Activated naive CD8-positive, alpha-beta T cell treated with anti-CD3 and anti-CD28 coated beads for 36 hours (primary cell): Measurements from ENCODE around the gene IGFN1. TPM values are rescaled to one million over a fixed set of nuclear protein-coding genes. Genes with fewer than 3 reads are reported as not detected.

Source experiments
- DNase-seq: peaks from one replicate; pipeline ENCODE4 v3.0.0; 2021
- H3K27ac Mint-ChIP-seq: one replicate; pipeline ENCODE4 v1.8.0; 2022; ENCODE audit warnings: mild to moderate bottlenecking, moderate library complexity, mixed read lengths
- H3K27me3 Mint-ChIP-seq: one replicate; pipeline ENCODE4 v1.8.0; 2022; ENCODE audit warnings: mild to moderate bottlenecking, mixed read lengths
- H3K36me3 Mint-ChIP-seq: one replicate; pipeline ENCODE4 v1.8.0; 2021; ENCODE audit warnings: mild to moderate bottlenecking, mixed read lengths
- H3K4me1 Mint-ChIP-seq: one replicate; pipeline ENCODE4 v1.8.0; 2021; ENCODE audit warnings: mixed read lengths
- H3K4me3 Mint-ChIP-seq: one replicate; pipeline ENCODE4 v1.8.0; 2022; ENCODE audit warnings: mild to moderate bottlenecking, moderate library complexity, mixed read lengths
- H3K9me3 Mint-ChIP-seq: one replicate; pipeline ENCODE4 v1.8.0; 2022; ENCODE audit warnings: mixed read lengths
- total RNA-seq, 2 experiments: library from RNA; stranded (reverse); gene quantifications; one replicate each; pipeline ENCODE4 v1.2.3, GENCODE V29; 2021

The IGFN1 gene
- total RNA-seq, 2 experiments from 2014 or later, result not detected

DNA sequence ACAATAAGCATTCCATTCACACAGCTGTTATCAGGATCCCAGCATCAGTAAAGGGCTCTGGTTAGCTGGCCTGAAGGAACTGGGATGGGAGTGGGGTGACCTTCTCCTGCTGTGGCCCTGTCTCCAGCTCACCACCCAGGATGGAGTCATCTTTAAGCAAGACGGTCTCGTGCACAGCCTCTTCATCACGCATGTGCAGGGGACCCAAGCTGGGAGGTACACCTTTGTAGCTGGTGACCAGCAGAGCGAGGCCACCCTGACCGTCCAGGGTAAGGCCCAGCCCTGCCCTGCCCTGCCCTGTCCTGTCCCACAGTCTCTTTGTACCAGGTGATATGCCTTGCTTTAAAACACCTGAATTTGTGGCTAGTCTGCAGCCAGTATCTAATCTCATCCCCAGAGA, 24.3 kb downstream of the IGFN1 start:
- H3K9me3 Mint-ChIP-seq, result no peaks in the 10 kb centered on the region
- H3K4me3 Mint-ChIP-seq, result no peak overlapping the region
- no peaks in the 10 kb centered on the region for H3K4me1 Mint-ChIP-seq
- no peak for DNase-seq
- no peaks in the 10 kb centered on the region for H3K36me3 Mint-ChIP-seq
- no peak overlapping the region for H3K27ac Mint-ChIP-seq
- peaks cover 16% of the 10 kb centered on the region for H3K27me3 Mint-ChIP-seq

DNA sequence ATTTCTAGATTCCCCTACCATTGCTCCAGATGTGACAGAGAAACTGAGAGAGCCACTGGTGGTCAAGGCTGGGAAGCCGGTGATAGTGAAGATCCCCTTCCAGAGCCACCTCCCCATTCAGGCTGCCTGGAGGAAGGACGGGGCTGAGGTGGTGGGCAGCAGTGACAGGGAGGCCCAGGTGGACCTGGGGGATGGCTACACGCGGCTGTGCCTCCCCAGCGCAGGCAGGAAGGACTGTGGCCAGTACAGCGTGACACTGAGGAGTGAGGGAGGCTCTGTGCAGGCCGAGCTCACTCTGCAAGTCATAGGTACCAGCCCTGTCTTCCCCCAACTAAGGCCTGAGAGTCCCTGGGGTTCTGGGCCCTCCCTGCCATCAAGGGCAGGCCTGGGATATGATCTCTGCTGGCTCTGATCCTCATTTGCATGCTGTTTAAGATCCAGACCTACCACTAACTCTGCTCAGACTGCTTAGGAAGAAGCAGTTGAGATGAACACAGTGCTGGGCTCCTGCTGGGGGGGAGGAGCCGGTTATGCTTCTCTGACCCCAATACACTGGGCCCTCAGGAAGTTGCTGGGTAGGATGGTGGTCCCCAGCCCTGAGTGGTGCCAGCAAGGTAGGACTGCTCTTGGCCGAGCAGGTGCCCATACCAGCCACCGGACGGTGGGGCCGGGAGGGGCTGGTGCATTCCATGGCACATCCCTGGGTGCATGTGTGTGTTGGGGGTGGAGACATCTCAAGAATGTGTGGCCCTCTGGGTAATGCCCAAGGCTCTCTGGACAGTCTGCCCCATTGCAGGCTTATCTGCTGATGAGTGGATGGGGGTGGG, 25.1 kb downstream of the IGFN1 start:
- Mint-ChIP-seq H3K36me3 (no peaks in the 10 kb centered on the region), H3K27me3 (peaks cover 16% of the 10 kb centered on the region), H3K9me3 (no peaks in the 10 kb centered on the region), H3K4me3 (no peak overlapping the region), H3K27ac (no peak overlapping the region), H3K4me1 (no peaks in the 10 kb centered on the region)
- DNase-seq, result no peak

DNA sequence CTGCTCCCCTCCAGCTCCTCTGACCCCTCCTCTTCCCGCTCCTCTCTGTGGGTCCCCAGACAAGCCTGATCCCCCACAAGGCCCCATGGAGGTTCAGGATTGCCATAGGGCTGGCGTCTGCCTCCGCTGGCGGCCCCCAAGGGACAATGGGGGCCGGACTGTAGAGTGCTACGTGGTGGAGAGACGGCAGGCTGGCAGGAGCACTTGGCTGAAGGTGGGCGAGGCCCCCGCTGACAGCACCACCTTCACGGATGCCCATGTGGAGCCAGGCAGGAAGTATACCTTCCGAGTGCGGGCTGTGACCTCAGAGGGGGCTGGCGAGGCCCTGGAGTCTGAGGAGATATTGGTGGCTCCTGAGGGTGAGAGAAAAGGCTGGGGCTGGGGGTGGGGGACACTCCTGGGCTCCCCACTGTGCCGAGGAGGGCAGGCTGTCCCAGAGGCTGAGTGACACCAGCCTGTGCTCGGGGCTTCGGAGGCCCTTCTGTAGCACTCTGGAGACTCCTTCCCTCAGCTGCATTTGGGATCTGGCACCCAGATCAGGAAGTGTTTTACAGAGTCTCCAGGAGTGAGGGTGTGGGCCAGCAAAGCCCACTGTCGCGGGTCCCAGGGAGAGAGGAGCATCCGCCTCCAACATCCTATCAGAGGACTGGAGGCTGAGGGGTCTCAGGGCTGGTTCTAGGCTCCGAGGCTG, 25.9 kb downstream of the IGFN1 start:
- Mint-ChIP-seq H3K4me3 (no peak overlapping the region), H3K27ac (no peak overlapping the region), H3K27me3 (peaks cover 9% of the 10 kb centered on the region), H3K4me1 (no peaks in the 10 kb centered on the region), H3K9me3 (no peaks in the 10 kb centered on the region), H3K36me3 (no peaks in the 10 kb centered on the region)
- no peak for DNase-seq

DNA sequence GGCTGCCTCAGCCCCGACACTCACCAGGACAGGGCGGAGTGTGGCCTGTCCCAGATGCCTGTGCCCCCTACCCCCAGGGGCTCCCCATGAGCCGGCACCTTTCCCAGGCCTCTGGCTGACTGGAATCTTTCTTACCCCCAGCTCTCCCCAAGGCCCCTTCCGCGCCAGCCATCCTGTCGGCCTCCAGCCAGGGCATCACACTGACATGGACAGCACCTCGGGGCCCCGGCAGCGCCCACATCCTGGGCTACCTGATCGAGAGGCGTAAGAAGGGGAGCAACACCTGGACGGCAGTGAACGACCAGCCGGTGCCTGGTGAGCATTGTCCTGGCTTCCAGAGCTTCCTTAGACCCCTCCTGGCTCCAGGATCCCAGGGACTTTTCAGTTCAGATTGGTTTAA, 26.5 kb downstream of the IGFN1 start:
- H3K27ac Mint-ChIP-seq, result no peak overlapping the region
- no peaks in the 10 kb centered on the region for H3K4me1 Mint-ChIP-seq
- no peak overlapping the region for H3K4me3 Mint-ChIP-seq
- no peaks in the 10 kb centered on the region for H3K36me3 Mint-ChIP-seq
- no peak for DNase-seq
- peaks cover 3% of the 10 kb centered on the region for H3K27me3 Mint-ChIP-seq
- H3K9me3 Mint-ChIP-seq, result no peaks in the 10 kb centered on the region

DNA sequence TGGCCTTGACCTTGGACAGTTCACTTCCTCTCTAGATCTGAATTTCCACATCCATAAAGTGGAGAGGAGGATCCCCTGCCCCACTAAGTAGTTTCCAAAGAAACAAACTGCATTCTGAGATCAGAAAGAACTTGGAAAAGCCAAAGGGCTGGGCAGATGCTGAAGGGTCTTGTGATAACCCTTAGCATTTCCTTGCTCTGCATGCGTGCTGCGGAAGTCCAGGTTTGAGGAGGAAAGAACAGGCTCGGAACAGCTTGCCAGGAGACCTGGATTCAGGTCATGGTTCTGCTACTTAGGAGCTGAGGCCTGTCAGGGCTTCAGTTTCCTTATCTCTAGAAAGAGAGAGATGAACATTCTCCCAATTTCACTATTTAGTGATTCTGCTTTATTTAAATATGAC, 27.2 kb downstream of the IGFN1 start:
- no peaks in the 10 kb centered on the region for H3K36me3 Mint-ChIP-seq
- H3K27ac Mint-ChIP-seq, result no peak overlapping the region
- no peaks in the 10 kb centered on the region for H3K4me1 Mint-ChIP-seq
- no peaks in the 10 kb centered on the region for H3K27me3 Mint-ChIP-seq
- H3K9me3 Mint-ChIP-seq, result no peaks in the 10 kb centered on the region
- H3K4me3 Mint-ChIP-seq, result no peak overlapping the region
- DNase-seq, result no peak

DNA sequence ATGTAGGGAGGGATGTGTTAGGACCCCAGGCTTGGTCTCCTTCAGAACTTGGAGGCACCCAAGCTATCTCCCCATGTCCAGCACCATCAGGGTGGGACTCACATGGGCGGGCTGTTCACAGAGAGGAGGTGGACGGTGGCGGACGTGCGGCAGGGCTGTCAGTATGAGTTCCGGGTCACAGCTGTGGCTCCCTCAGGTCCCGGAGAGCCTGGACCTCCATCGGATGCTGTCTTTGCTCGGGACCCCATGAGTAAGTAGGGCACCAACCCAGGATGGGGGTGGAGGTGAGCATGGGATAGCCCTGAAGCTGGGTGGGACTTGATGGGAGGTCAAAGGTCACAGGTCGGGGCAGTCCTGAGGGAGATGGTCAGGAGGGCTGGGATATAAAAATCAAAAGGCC, 27.8 kb downstream of the IGFN1 start:
- Mint-ChIP-seq H3K27me3 (no peaks in the 10 kb centered on the region), H3K27ac (no peak overlapping the region), H3K4me1 (no peaks in the 10 kb centered on the region), H3K9me3 (no peaks in the 10 kb centered on the region), H3K4me3 (no peak overlapping the region), H3K36me3 (no peaks in the 10 kb centered on the region)
- DNase-seq, result no peak

DNA sequence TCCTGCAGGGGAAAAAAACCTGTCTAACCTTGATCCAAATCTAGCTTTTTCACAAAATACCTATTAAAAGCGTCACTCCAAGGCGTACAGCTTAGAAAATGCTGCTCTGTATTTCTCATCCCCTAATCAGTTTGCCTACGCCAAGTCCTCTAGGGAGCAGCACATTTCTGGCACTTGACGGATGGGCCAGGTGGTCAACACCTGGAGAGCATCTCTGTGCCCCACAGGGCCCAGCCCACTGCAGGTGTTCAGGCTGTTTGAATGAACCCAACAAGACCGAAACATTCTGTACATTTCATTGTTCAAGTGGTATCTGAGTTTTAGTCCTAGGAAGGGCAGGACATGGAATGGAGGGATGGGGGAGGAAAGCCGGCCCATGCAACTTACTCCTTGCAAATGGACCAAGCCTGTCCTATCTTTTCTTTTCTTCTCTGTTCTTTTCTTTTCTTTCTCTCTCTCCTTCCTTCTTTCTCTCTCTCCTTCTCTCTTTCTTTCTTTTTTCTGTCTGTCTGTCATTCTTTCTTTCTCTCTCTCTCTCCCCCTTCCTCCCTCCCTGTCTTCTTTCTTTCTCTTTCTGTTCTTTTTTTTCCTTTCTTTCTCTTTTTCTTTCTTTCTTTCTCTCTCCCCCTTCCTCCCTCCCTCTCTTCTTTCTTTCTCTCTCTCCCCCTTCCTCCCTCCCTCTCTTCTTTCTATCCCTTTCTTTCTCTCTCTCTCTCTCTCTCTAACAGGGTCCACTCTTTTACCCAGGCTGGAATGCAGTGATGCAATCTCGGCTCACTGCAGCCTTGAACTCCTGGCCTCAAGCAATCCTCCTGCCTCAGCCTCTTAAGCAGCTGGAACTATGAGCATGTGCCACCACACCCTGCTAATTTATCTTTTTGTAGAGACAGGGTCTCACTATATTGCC, 29.1 kb downstream of the IGFN1 start:
- no peaks in the 10 kb centered on the region for H3K36me3 Mint-ChIP-seq
- no peak overlapping the region for H3K27ac Mint-ChIP-seq
- no peak overlapping the region for H3K4me3 Mint-ChIP-seq
- no peaks in the 10 kb centered on the region for H3K4me1 Mint-ChIP-seq
- H3K27me3 Mint-ChIP-seq, result no peaks in the 10 kb centered on the region
- H3K9me3 Mint-ChIP-seq, result no peaks in the 10 kb centered on the region
- DNase-seq, result no peak

DNA sequence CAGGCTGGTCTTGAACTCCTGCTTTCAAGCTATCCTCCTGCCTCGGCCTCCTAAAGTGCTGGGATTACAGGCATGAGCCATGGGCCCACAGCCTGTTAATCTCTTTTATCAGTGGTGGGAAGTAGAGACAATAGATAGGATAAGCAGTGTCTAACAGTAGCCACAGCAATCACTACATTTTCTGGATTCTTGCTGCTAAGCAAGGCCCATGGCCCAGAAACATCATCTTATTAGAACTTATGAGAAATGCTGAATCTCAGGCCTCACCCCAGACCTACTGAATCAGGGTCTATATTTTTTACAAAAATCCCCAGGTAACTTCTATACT, 29.7 kb downstream of the IGFN1 start:
- H3K4me3 Mint-ChIP-seq, result no peak overlapping the region
- H3K9me3 Mint-ChIP-seq, result no peaks in the 10 kb centered on the region
- no peak overlapping the region for H3K27ac Mint-ChIP-seq
- H3K36me3 Mint-ChIP-seq, result no peaks in the 10 kb centered on the region
- no peak for DNase-seq
- no peaks in the 10 kb centered on the region for H3K27me3 Mint-ChIP-seq
- H3K4me1 Mint-ChIP-seq, result no peaks in the 10 kb centered on the region

DNA sequence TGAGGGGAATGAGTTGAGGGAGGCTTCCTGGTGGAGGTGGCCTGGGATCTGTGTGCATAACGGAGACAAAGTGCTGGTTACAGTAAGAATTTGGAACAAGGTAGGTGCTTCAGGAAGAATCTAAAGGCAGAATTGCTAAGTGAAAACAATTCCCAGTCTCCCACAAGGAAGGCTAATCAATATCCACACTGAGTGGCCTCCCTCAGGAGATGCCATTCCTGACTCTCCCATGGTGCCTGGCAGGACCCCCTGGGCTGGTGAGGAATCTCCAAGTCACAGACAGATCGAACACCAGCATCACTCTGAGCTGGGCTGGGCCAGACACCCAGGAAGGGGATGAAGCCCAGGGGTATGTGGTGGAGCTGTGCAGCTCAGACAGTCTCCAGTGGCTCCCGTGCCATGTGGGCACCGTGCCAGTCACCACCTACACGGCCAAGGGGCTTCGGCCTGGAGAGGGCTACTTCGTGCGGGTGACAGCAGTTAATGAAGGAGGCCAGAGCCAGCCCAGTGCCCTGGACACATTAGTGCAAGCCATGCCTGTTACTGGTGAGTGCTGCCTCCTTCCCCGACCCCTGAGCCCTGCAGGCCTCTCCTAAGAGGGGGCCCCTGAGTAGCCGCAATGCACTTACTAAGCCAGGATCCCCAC, 30.7 kb downstream of the IGFN1 start:
- H3K27me3 Mint-ChIP-seq, result no peaks in the 10 kb centered on the region
- H3K9me3 Mint-ChIP-seq, result no peaks in the 10 kb centered on the region
- no peaks in the 10 kb centered on the region for H3K4me1 Mint-ChIP-seq
- no peak overlapping the region for H3K4me3 Mint-ChIP-seq
- no peaks in the 10 kb centered on the region for H3K36me3 Mint-ChIP-seq
- no peak for DNase-seq
- H3K27ac Mint-ChIP-seq, result no peak overlapping the region

DNA sequence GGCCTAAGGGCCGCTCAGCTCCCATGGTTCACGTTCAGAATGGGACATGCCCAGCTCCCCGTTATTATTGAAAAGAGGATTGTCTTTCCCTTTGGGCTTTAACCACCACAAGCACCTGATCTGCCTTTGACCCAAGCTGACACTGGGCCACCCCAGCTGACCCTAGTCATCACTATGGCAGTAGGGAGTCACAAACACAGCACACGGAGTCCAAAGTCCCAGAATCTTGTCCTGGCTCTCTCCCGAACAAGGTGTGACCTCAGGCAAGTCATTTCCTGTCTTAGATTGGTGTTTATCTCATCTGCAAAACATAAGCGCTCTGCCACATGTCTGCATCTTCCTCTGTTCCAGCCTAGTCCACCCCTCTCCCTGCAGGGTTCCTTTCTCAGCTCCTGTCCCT, 31.5 kb downstream of the IGFN1 start:
- no peak for DNase-seq
- Mint-ChIP-seq H3K4me1 (no peaks in the 10 kb centered on the region), H3K36me3 (no peaks in the 10 kb centered on the region), H3K27me3 (no peaks in the 10 kb centered on the region), H3K4me3 (no peak overlapping the region), H3K9me3 (no peaks in the 10 kb centered on the region), H3K27ac (no peak overlapping the region)

DNA sequence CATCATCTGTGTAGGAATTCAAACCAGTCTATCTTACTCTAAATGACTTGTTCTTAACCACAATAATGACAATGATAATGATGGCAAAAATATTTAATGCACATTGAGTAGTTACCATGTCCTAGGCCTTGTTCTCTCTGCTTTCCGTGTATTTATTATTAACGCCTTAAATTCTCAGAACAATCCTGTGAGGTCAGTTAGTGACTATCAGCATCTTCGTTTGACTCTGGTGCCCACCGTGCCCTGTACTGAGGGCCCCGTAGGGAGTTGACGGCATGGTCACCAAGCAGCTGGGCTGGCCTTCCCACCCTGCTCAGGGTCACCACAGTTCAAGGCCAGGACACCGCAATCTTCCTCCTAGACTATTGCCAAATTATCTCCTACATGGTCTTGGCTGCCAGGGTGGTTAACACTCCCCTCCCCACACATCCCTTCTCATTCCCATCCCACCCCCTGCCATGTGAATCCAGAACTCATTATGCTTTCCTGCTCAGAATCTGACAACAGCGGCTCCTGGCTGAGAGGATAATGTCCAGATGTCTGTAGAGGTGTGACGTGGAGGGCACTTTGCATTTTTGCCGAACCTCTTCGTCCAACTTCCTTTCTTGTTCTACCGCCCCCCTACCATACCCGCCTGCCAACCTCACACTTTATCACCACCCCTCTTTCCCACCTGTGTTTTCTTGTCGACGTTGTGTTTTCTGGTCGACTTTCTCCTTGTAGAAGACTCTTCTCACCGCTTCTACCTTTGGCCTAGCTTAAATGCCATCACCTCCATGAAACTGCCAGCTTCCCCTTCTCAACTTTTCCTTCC, 33.4 kb downstream of the IGFN1 start:
- H3K27me3 Mint-ChIP-seq, result peaks cover 12% of the 10 kb centered on the region
- no peaks in the 10 kb centered on the region for H3K4me1 Mint-ChIP-seq
- no peaks in the 10 kb centered on the region for H3K9me3 Mint-ChIP-seq
- H3K27ac Mint-ChIP-seq, result no peak overlapping the region
- no peaks in the 10 kb centered on the region for H3K36me3 Mint-ChIP-seq
- H3K4me3 Mint-ChIP-seq, result no peak overlapping the region
- DNase-seq, result no peak

DNA sequence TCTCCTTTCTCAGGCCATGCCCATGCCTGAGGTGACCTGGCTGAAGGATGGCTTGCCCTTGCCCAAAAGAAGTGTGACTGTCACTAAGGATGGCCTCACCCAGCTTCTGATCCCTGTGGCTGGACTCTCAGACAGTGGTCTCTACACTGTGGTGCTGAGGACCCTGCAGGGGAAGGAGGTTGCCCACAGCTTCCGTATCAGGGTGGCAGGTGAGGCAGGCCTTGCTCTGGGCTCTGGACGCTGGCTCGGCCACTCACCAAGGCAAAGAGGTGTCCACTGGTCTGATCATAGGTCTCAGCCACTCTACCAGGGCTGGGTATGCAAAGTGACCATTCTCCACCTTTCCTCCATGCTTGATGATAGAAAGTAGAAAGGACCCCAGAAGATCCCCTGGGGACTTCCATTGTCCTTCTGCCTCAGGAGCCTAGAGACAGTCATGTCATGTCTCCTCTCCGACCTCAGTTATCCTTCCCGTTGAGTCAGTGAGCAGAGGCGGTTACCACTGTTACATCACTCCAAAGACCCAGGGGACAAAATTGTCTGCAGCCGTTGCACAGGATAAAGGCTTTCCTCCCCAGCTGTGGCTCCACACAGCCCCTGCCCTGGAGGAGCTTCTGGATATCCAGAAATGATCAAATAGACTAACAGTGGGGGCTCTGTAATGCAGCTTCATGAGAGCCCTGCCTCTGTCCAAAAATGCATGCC, 34.2 kb downstream of the IGFN1 start:
- H3K4me1 Mint-ChIP-seq, result no peaks in the 10 kb centered on the region
- H3K36me3 Mint-ChIP-seq, result no peaks in the 10 kb centered on the region
- H3K27ac Mint-ChIP-seq, result no peak overlapping the region
- DNase-seq, result no peak
- no peak overlapping the region for H3K4me3 Mint-ChIP-seq
- H3K27me3 Mint-ChIP-seq, result peaks cover 12% of the 10 kb centered on the region
- H3K9me3 Mint-ChIP-seq, result no peaks in the 10 kb centered on the region

DNA sequence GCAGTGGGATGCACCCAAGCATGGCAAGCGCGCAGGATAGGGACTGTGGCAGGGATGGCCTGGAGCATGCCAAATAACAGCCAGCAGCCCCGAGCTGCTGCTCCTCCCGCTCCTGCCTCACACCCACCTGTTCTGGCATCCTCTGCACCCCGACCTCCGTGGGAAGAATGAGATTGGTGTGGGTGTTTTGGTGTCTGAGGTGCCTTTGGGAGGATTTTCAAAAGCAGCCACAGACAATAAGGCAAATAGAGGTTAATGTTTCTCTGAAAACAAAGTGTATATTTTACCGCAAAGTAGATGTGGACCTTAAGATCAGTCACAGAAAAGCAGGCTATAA, 35.5 kb downstream of the IGFN1 start:
- no peaks in the 10 kb centered on the region for H3K9me3 Mint-ChIP-seq

More for the DNA sequence above, 35.5 kb downstream of the IGFN1 start:
- H3K4me3 Mint-ChIP-seq, result no peak overlapping the region
- DNase-seq, result no peak
- no peaks in the 10 kb centered on the region for H3K4me1 Mint-ChIP-seq
- no peak overlapping the region for H3K27ac Mint-ChIP-seq
- no peaks in the 10 kb centered on the region for H3K36me3 Mint-ChIP-seq
- H3K27me3 Mint-ChIP-seq, result peaks cover 20% of the 10 kb centered on the region
